GM19372 (cell line): ENCODE data around the gene LRFN2.

ENCODE experiments used
- ATAC-seq: cut with Tn5 transposase; IDR thresholded peaks from one replicate; pipeline ENCODE4 v1.9.1; 2021; ENCODE audit warnings: mild to moderate bottlenecking, low read depth, moderate library complexity; ENCODE audit not compliant: unreplicated experiment

Gene LRFN2

DNA sequence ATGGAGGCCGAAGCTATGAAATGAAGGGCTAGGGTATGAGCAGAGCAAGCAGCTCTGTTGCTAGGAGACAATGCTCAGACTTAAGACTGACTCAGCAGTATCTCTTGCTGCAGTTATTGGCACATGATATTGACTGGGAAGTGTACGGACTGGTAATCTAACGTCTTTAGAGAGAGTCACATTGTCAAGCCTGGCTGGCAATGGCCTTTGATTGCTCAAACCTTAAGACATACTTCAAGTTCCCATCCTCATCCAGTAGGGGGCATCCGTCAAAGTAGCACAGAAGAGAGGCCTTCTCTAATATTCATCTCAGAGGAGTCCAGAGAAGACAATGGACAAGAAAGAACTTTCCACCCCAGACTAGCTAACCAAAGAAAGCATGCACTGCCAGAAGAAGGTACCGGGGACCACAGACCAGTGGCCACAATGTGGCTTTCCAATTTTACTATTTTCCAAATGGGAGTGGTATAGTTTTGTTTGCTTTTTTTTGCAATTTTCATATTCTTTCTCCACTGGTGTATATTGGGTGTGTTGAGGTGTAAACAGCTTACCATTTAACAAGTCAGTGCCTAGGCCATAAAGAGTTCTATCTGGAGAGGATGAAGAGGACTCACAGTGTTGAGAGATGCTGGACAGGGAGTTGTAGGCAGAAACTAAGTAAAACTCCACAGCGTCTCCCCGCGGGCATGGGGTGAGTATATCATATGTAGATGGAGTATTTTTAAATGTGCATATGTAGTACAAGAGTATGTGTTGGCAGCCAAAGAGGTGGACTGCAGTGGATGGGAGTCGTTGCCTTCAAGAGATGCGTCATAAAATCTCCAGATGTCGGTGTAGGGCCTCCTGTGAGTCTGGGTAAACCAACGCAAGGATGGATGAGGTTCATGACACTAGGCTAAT lies 36.7 kb downstream of the LRFN2 start:
- no peak for ATAC-seq

DNA sequence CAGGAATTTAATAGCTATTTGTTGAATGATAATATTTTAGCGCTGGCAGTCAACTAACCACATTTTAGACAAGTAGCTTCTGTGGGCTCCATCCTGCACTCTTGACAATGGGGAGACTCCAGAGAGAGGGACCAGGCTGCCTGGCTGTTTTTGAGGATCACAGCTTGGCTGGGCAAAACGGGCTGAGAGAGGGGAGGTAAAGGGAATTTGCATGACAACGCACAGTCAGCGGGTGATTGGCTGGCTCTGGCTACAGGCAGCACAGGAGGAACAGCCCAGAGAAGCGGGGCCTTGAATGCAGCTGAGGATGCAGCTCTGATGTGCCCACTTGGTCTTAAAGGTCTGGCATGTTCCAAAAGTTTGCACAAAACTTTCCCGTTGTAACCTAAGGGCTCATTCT lies 41.2 kb downstream of the LRFN2 start:
- ATAC-seq, result no peak

DNA sequence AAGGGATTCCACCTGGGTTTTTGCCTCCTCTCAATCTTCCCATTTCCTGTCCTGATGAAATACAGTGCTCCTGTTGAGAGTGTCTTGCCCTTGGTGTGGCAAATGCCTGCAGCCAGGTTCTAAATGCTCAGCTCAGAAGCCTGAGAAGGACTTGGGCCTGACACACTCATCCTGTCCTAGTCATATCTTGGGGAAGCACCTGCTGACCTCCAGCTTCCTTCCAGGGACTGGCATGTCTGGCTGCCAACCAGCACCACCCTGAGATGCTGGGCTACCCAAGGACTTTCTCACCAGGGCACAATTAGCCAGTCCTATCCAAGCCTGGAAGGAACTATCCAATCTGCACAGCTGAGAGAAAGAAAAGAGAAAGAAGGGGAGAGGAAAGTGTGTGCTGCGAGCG lies 43.4 kb downstream of the LRFN2 start:
- no peak for ATAC-seq

DNA sequence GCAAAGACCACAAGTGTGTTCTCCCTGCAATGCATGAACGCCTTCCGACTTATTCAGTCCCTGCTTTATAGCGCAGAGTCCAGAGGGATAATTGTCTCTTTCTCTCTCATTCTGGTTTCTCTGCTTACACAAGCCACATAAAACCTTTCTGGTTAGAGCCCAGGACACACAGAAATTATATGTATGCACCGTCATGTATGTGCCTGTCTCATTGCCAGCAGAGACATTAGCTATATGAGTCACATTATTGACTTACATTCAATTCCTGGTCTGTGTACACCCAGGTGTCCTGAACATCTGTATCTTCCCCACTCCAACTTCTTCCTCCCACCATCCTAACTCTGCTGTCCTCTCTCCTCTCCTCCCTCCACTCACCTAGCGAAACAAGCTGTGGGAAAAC lies 44.0 kb downstream of the LRFN2 start:
- no peak for ATAC-seq

DNA sequence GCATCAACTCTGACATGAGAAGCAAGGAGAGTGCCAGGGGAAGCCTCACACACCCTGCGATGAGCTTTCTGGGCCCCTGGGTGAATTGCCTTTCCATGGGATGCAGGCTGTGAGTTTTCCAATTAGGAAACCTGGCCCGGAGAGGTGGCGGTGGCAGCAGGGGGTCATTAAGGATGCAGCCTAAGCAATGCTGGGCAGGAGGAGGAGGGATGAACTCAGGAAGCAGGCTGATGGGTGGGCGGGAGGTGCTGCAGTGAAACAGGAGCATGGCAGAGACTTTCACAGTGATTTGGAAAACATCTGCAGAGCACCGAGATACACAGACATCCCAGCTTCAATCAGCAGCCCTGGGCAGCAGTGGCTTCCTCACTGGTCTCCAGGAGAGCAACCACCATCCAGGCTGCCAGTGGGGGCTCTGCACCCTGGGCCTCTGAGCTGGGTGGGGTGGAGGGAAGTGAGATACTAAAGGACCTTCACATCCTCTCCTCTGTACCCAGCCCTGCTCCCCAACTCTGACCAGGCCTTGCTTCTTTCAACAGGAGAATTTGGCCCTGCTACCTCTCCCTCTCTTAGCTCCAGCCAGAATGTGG lies 44.9 kb downstream of the LRFN2 start:
- no peak for ATAC-seq

DNA sequence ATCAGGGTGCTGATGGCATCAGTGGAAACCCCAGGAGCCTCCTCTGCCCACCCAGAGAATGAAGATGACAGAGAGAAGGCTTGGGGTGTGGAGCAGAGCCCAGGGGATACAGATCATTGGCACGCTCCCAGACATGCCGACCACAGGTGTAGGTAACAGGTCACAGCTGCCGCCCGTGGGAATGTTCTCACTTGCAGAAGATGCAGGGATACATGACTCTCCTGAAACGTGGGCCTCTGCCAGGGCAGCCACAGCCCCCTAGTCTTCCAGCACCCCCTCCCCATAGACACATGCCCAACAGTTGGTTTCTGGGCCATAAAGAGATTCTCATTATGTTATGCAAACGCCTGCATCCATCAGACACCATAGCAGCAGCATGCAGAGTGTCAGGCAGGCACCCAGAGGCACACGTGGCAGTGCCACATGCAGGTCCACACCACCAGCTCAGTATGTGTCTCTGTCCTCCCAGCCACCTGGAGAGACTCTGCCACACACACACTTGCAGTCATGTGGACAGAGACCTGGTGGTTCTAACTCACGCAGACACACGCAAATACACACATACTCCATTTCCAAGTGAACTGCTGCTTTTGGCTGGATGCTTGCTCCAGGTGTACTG lies 45.5 kb downstream of the LRFN2 start:
- ATAC-seq, result no peak

DNA sequence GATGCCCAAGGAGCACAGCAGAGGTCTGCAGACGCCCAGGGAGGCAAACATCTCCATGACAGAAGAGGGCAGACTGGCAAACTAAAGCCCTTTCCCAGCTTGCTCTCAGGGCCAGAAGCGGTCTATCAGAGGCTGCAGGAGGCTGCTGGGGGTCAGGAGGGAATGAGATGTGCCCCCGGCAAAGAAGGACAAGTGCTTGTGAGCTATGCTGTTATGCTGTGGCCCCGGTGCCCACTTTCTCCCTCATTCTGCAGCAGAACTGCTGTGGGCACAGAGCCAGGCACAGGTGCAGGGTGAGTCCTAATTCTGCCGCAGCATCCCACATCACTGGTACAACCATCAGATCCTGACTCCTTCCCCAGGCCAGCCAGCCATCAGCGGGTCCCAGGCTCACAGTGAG lies 46.4 kb downstream of the LRFN2 start:
- no peak for ATAC-seq

DNA sequence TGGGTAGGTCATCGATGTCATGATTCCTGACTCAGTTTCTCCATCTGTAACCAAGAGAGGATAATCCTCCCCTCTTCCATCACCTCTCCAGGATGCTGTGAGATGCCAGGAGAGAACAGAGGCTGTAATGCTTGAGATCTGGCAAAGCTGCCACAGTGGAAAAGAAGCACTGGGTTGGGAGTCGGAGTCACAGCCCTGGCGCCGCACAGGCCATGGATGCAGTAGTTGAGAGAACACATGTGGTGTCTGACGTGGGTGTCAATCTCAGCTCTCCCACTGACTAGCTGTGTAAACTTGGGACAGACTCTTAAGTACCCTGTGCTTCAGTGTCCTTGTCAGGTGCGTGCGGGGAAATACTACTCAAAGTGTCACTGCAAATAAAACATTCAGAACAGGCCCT lies 47.3 kb downstream of the LRFN2 start:
- ATAC-seq, result no peak

DNA sequence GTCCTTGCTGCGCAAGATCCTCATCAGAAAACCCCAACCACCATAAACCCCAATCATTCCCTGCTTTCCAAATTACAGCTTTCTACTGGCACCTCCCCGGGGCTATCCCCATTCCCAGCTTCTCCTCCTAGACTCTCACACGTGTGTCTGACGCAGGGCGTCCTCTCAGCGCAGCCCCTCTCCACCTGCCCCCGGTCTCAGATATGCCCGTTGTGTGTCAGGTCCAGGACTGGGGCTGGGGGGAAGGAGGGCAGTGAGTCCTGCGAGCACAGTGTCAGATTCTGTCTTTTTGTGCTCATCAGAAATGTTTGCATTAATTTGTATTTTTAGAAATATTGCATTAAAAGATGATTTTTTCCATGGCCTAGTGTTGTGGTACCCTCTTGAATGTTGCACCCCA lies 48.6 kb downstream of the LRFN2 start:
- ATAC-seq, result no peak

DNA sequence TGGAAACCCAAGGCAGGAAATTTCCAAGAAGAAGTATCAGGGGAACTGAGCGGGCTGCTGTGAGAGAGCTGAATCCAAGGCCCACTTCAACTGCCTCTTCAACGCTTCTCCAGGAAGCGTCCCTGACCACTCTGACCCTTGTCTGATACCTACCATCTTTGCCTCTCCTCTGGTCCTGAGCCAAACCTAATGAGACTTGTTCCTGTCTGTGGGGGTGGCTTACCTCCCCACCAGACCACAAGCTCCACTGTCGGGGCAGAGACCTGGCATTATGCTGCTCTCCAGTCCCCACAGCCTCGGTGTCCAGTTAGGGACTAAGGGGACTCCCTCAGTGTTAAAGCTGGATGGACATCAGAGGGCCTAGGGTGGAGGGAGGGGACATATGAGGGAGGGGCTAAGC lies 49.7 kb downstream of the LRFN2 start:
- no peak for ATAC-seq

DNA sequence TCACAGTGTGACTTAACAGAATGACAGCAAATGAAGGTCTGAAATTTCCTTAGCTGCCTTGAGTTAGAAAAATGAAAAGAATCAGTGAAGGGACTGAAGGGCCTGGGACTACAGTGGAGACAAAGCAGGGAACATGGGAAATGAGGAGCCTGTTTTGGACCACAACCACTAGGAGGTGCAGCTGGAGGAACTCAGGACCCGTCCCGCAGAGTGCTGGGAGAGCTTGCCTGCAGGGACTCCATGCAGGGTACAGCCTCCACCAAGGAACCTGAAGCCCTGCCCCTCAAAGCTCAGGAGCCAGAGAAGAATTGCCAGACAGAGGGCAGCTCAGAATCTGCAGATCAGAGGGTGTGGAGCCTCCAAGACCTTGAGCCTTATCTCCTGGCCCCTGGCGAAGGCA lies 50.7 kb downstream of the LRFN2 start:
- ATAC-seq, result no peak

DNA sequence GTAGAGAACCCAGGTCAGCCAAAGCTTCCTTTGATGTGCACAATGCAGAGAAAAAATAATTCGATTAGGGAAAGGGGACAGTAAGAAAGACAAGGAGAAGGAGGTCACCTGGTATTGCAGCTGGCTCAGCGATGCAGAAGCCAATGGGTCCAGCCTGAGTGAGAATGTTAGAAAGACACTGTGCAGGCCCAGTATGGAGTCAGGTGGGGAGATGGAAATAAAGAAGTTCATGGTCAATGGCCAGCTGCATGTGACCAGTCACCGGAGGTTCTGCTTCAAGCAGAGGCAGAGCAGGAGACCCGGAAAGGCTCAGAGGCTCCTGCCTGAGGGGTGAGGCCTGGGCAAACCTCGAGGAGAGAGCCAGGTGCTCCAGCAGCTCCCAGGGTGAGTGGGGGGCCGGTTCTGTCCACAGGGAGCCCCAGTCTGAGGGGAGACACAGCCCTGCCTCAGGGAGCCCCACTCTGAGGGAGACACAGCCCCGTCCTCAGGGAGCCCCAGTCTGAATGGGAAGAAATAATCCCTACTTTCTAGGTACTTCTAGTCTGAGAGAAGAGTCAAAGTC lies 51.3 kb downstream of the LRFN2 start:
- no peak for ATAC-seq

DNA sequence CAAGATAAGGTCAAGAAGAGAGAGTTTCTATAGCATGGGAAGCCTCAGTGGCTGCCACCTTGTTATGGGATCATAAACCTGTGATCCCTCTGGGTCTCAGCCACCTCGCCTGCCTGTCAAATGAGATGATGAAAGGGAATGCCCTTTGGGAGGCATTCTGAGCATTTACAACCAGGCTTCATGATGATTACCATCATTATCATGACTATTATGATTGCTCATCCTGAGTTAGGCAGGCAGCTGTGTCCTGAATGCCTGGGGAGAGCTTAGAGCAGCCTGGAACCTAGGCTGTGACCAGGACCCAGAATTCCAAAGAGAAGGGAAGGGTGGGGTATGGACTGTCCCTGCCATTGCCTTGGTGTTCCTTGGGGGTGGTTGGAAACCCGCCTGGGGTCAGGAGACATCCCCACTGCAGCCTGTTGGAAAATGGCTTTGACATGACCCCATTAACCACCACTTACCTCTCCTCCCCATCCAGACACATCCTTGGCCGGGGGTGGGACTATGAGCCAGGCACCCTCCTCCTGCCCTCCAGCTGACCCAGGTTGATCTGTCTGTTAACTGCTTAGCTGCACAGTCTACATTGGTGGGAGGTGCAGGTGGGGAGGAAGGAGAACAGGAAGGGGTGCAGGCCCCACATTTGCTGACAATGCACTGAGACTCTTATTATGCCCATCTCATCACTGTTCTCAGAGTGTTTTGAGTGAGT lies 51.9 kb downstream of the LRFN2 start:
- no peak for ATAC-seq

DNA sequence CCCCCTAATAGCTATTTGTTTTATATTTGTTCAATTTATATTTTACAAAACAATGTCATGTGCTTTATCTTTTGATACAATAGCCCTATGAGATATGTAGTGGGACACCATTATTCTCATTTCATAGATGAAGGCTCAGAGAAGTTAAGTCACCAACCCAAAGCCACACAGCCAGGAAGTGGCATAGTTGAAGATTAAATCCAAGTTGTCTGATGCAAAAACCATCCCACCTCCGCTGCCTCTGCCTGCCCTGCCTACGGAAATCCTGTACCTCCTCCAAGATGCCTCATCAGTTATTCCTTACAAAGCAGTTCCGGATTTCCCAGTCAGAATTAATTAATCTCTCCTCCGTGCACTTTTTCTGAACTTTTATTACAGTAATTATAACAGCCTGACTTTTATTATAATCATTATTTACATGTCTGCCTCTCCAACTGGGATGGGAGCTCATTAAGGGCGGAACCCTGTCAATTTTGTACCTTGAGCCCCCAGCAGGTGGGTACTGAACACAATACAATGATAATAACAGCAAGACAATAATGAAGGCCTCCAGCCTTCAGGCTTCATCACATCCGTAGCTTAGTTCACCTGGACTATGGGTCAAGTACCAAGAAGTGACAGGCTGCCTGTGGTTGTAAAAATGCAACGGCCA lies 54.7 kb downstream of the LRFN2 start:
- ATAC-seq, result no peak

DNA sequence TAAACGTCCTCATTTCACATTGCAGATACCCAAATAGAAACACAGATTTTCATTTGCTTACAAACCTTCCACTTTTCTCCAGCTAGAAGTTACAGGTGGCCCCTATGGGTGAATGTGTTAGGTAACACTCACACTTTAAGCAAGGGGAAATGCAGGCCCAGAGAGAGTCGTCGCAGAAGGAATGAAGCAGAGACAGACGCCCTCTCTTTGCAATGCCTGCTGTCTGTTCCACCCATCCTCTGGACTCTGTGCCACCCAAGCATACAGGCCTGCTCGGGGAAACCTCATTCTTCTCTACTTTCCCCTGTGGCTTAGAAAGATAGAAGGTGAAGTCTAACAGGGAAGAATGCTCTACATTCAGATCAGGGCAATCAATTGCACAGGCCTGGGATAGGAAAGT lies 57.2 kb downstream of the LRFN2 start:
- ATAC-seq, result no peak

DNA sequence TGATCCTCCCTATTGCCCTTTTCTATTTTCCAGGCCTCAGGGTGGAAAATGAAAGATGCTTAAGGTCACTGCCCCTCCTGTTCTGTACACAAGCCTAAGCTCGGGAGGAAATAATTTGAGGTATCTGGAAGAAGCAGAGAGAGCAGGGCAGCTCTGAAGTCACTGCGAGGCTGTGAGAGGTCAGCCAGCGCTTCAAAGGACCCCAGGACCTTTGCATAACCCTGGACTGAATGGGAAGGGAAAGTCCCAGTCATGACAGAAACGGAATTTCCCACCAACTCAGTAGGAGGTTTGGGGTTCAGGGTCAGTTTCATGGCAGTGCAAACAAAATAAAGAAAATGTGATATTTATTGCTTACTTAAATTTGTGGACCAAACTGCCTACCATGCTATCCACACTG lies 58.1 kb downstream of the LRFN2 start:
- no peak for ATAC-seq

DNA sequence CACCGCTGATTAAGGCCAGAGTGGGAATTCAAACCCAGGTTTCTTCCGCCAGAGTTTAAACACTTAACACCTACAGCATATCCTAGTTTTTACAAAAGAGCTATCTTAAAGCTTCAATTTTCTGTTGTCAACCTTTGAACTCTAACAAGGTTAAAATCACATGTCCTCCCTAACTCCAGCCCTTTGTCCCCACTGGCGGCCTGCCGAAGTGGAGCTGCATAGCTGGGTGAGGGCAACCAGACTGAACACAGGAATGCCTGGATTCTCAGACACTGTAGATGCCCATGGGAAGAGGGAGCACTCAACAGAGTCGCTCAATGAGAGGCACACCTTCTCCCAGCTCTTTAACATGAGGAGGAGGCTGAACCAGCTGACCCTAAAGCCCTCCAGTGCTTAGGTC lies 59.1 kb downstream of the LRFN2 start:
- ATAC-seq, result no peak

DNA sequence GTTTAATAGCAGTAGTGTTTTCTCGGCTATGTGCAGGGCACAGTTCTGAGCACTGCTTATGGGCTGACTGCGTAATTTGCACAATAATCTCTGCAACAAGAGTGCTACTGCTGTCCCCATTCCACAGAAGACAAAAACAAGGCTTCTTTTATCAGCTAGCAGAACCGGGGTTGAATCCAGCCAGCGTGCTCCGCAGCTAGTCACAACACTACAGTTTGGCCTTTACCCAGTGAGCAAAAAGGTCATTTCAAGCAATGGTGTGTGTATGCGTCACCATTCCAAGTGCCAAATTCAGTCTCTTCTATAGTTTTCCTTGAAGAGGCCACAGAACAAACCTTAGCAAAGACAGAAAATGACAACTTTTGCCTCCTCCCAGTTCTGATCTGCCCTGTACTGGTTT lies 61.1 kb downstream of the LRFN2 start:
- ATAC-seq, result no peak

DNA sequence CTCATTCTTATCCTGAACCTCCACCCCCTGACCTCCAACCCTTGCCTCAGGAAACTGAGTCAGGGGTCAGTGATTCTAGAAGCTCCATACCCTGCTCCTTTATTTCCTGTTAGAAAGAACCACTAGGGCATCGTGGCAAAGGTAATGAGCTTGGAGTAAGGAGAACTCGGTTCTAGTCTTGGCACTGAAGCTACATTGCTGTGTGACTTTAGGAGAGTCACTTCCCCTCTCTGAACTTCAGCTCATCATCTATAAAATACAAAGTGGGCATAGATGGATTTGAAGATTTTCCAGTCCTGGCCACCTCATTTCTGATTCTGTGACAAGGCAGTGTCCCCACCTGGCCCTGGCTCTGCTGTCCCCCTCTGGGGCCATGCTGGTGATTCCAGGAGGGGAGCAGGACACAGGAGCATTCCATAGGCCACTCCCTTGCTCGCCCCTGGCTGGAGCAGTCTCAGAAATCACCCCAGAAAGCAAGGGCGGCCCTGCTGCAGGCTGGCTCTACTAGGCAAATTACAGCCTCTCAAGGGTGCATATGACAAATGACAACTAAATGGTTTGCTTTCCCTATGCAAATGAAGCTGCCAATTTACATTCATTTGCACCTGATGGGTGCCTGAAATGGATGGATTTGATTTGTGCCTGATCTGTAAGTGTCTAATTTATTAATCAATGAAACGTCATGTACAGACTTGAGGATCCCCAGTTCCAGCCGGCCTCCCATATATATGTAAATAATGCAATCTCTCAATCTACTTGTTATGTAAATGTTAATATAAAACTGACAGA lies 62.2 kb downstream of the LRFN2 start:
- ATAC-seq, result no peak
